ENCODE data around the gene ANKRD11. TPM values are rescaled to one million over a fixed set of nuclear protein-coding genes. Genes with fewer than 3 reads are reported as not detected.
A peak's percentile ranks its signal among the peaks of the same experiment; 100 is the strongest.
"Not testable (repeated sequence)": the region's sequence is repeated elsewhere in the genome, so short reads cannot be mapped to it uniquely, and the experiment has no call there.

The ANKRD11 gene
- total RNA-seq, 1 donor from 2014 or later = 178 TPM

DNA sequence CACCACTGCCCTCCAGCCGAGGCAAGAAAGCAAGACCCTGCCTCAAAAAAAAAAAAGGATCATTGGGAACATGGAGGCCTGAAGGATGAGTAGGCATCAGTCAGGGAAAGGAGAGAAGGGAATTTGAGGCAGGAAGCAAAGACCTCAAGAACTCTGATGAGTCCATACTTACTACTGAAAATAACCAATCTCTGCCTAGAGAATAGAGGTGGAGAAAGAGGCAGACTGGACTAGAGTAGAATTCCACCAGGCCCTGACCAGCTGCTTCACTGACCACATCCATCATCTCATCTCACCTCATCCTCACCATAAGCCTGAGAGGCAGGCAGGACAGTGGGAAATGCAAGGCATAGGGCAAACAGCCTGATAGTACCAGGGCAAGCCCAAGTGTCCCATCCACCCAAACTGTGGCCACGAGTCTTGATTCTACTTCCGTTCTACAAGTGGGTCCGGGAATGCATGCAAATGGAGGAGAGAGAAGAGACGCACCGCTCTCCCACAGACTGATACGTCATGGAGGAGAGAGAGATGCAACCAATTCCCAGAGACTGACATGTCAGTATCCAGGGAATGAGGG lies 17.1 kb downstream of the ANKRD11 start:
- H3K9me3 Mint-ChIP-seq (ENCODE audit: low read depth) = no peaks in the 10 kb centered on the region
- TF ChIP-seq, protein P1, sequence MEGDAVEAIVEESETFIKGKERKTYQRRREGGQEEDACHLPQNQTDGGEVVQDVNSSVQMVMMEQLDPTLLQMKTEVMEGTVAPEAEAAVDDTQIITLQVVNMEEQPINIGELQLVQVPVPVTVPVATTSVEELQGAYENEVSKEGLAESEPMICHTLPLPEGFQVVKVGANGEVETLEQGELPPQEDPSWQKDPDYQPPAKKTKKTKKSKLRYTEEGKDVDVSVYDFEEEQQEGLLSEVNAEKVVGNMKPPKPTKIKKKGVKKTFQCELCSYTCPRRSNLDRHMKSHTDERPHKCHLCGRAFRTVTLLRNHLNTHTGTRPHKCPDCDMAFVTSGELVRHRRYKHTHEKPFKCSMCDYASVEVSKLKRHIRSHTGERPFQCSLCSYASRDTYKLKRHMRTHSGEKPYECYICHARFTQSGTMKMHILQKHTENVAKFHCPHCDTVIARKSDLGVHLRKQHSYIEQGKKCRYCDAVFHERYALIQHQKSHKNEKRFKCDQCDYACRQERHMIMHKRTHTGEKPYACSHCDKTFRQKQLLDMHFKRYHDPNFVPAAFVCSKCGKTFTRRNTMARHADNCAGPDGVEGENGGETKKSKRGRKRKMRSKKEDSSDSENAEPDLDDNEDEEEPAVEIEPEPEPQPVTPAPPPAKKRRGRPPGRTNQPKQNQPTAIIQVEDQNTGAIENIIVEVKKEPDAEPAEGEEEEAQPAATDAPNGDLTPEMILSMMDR (IDR thresholded peaks at IDR 0.05; ENCODE audit: unreplicated experiment) = no peak
- no peaks in the 10 kb centered on the region for H3K27me3 Mint-ChIP-seq
- H3K27ac Mint-ChIP-seq = peak overlapping the region; percentile 33
- no peak overlapping the region for H3K4me3 Mint-ChIP-seq (ENCODE audit: low read depth)
- no peak for DNase-seq (ENCODE audit: low spot score, unreplicated experiment)
- H3K36me3 Mint-ChIP-seq (ENCODE audit: insufficient read depth) = peaks cover 4% of the 10 kb centered on the region
- H3K4me1 Mint-ChIP-seq (ENCODE audit: low read depth) = peaks cover 33% of the 10 kb centered on the region

DNA sequence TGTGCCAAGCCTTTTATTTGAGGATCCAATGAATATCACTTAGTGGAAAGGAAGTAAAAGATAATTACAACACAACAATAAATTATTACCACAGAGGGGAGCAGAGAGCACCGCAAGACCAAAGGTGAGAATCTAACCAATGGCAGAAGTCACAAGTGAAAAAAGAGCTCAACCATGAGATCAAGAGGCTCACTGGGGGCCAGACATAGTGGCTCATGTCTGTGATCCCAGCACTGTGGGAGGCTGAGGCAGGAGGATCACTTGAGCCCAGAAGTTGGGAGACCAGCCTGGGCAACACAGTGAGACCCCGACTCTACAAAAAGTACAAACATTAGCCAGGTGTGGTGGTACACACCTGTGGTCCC lies 17.7 kb downstream of the ANKRD11 start:
- Mint-ChIP-seq H3K27me3 (no peaks in the 10 kb centered on the region), H3K4me3 (ENCODE audit: low read depth) (no peak overlapping the region), H3K4me1 (ENCODE audit: low read depth) (peaks cover 33% of the 10 kb centered on the region), H3K27ac (peak overlapping the region; percentile 69), H3K9me3 (ENCODE audit: low read depth) (no peaks in the 10 kb centered on the region), H3K36me3 (ENCODE audit: insufficient read depth) (peaks cover 4% of the 10 kb centered on the region)
- TF ChIP-seq, protein P1 (IDR thresholded peaks at IDR 0.05; ENCODE audit: unreplicated experiment) = no peak
- no peak for DNase-seq (ENCODE audit: low spot score, unreplicated experiment)

DNA sequence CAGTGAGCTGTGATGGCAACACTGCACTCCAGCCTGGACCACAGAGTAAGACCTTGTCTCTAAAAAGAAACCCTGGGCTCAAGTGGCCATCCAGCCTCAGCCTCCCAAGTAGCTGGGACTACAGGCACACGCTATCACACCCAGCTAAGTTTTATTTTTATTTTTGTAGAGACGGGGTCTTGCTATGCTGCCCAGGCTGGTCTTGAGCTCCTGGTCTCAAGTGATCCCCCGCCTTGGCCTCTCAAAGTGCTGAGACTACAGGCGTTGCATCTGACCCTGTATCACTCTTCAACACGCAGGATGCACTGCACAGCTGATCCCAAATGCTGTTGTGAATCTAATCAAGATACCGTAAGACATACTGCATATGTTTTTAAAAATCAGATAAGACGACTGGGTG lies 23.0 kb downstream of the ANKRD11 start:
- peaks cover 11% of the 10 kb centered on the region for H3K4me1 Mint-ChIP-seq (ENCODE audit: low read depth)
- H3K27ac Mint-ChIP-seq = no peak overlapping the region
- TF ChIP-seq, protein P1 (IDR thresholded peaks at IDR 0.05; ENCODE audit: unreplicated experiment) = no peak
- no peaks in the 10 kb centered on the region for H3K27me3 Mint-ChIP-seq
- H3K4me3 Mint-ChIP-seq (ENCODE audit: low read depth) = no peak overlapping the region
- H3K36me3 Mint-ChIP-seq (ENCODE audit: insufficient read depth) = no peaks in the 10 kb centered on the region
- no peaks in the 10 kb centered on the region for H3K9me3 Mint-ChIP-seq (ENCODE audit: low read depth)
- no peak for DNase-seq (ENCODE audit: low spot score, unreplicated experiment)

DNA sequence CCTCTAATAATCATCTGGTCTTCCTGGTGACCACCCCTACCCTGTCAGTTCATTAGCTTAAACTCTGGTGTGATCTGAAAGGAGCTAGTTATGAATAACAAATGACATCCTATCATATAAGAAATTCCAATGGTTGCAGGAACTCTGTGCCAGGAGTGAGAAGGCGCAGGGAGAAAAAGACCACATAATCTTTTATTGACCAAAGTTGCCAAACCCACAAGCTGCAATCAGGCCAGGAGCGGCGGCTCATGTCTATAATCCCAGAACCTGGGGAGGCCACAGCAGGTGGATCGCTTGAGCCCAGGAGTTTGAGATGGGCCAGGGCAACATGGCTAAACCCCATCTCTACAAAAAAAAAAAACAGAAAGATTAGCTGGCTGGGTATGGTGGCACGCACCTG lies 23.4 kb downstream of the ANKRD11 start:
- no peak overlapping the region for H3K4me3 Mint-ChIP-seq (ENCODE audit: low read depth)
- DNase-seq (ENCODE audit: low spot score, unreplicated experiment) = no peak
- TF ChIP-seq, protein P1 (IDR thresholded peaks at IDR 0.05; ENCODE audit: unreplicated experiment) = no peak
- H3K36me3 Mint-ChIP-seq (ENCODE audit: insufficient read depth) = no peaks in the 10 kb centered on the region
- H3K27me3 Mint-ChIP-seq = no peaks in the 10 kb centered on the region
- no peaks in the 10 kb centered on the region for H3K9me3 Mint-ChIP-seq (ENCODE audit: low read depth)
- H3K27ac Mint-ChIP-seq = no peak overlapping the region
- peaks cover 8% of the 10 kb centered on the region for H3K4me1 Mint-ChIP-seq (ENCODE audit: low read depth)

DNA sequence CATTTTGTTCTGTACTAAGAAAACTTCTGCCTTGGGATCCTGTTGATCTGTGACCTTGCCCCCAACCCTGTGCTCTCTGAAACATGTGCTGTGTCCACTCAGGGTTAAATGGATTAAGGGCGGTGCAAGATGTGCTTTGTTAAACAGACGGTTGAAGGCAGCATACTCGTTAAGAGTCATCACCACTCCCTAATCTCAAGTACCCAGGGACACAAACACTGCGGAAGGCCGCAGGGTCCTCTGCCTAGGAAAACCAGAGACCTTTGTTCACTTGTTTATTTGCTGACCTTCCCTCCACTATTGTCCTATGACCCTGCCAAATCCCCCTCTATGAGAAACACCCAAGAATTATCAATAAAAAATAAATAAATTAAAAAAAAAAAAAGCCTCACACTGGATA lies 27.0 kb downstream of the ANKRD11 start:
- not testable (repeated sequence) for H3K4me3 Mint-ChIP-seq (ENCODE audit: low read depth); DNase-seq (ENCODE audit: low spot score, unreplicated experiment); H3K27ac Mint-ChIP-seq; H3K4me1 Mint-ChIP-seq (ENCODE audit: low read depth); H3K27me3 Mint-ChIP-seq; H3K9me3 Mint-ChIP-seq (ENCODE audit: low read depth)
- H3K36me3 Mint-ChIP-seq (ENCODE audit: insufficient read depth) = peaks cover 12% of the 10 kb centered on the region

DNA sequence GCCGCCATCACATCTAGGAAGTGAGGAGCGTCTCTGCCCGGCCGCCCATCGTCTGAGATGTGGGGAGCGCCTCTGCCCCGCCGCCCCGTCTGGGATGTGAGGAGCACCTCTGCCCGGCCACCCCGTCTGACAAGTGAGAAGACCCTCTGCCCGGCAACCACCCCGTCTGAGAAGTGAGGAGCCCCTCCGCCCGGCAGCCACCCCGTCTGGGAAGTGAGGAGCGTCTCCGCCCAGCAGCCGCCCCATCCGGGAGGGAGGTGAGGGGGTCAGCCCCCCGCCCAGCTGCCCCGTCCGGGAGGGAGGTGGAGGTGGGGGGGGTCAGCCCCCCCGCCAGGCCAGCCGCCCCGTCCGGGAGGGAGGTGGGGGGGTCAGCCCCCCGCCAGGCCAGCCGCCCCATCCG lies 27.7 kb downstream of the ANKRD11 start:
- not testable (repeated sequence) for H3K27ac Mint-ChIP-seq; H3K4me3 Mint-ChIP-seq (ENCODE audit: low read depth); H3K27me3 Mint-ChIP-seq; H3K4me1 Mint-ChIP-seq (ENCODE audit: low read depth); DNase-seq (ENCODE audit: low spot score, unreplicated experiment); H3K9me3 Mint-ChIP-seq (ENCODE audit: low read depth)
- peaks cover 13% of the 10 kb centered on the region for H3K36me3 Mint-ChIP-seq (ENCODE audit: insufficient read depth)

DNA sequence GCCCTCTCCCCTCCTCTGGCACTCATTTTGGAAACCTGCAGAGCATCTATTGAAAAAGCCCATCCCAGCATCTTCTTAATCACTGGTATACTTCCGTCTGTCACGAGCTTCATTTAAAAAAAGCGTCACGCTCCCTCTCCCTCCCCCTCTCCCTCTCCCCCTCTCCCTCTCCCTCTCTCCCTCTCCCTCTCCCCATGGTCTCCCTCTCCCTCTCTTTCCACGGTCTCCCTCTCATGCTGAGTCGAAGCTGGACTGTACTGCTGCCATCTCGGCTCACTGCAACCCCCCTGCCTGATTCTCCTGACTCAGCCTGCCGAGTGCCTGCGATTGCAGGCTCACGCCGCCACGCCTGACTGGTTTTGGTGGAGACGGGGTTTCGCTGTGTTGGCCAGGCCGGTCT lies 28.5 kb downstream of the ANKRD11 start:
- not testable (repeated sequence) for H3K27ac Mint-ChIP-seq; H3K4me1 Mint-ChIP-seq (ENCODE audit: low read depth); H3K27me3 Mint-ChIP-seq; DNase-seq (ENCODE audit: low spot score, unreplicated experiment); H3K9me3 Mint-ChIP-seq (ENCODE audit: low read depth); H3K4me3 Mint-ChIP-seq (ENCODE audit: low read depth)
- peaks cover 13% of the 10 kb centered on the region for H3K36me3 Mint-ChIP-seq (ENCODE audit: insufficient read depth)

All from progenitor cell of endocrine pancreas (in vitro differentiated cells).